HPDE6-E6E7 (cell line): ENCODE results near the gene CDH4.
"Not testable (repeated sequence)": the region's sequence is repeated elsewhere in the genome, so short reads cannot be mapped to it uniquely, and the experiment has no call there.

ENCODE experiments used
- DNase-seq: peaks from one replicate; pipeline ENCODE4 v3.0.0; 2011; ENCODE audit warnings: missing footprints; ENCODE audit errors: extremely low spot score

Gene CDH4

DNA sequence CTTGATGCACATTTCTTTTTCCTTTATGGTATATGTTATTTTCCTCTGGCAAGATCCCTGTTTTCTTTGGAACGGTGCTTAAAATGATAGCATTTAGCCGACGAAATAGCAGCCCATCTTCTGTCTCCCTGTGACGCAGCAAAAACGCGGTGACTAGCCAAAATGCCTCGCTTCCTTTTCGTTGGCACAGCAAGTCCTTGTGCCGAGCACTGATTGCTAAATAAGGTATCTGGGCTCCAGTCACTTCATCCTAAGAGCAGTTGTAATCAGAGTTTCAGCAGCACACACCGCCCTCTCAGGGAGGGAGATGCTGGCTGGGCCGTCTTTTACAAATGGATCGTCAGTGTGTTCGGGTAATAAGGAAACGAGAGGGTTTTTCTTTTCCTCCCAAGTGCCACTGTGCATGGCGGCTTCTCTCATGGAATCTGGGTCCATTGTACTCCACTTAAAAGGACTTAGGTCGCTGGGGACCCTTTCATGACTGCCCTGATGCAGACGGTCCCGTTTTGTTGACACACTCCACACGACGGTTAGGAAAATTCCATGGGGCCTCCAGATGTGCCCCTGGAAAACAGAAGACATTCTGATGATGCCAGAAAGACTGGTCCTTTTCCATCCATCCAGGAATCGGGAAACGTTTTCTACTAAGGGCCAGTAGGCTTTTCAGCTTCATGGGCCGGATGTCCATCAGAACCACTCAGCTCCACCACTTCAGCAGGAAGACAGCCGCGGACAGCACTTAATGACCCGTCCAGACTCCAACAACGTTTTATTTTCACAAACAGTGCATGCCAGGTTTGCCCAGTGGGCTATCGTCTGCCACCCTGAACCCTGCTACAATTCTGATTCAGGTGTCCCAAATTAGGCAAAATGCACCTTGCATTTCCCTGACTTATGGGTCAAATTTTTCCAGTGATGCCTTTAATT, 185.5 kb downstream of the CDH4 start:
- DNase-seq, result no peak

DNA sequence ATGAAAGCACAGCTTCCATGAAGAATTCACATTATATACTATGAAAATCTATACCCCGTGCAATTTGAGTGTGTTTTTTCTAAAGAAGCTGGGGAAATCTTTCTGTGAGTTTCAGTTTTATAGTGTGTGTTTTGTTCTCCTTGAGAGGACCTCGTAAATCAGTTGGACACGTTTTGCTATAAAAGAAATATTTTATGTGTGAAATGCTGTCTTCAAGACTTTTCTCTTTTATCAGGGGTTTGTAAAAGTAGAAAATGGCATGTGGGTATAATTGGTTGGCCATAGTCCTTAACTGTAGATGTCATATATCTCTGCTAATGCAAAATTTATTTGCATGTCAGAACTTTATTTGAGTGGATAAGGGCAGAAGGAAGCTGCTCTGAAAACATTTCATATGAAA, 186.2 kb downstream of the CDH4 start:
- no peak for DNase-seq

DNA sequence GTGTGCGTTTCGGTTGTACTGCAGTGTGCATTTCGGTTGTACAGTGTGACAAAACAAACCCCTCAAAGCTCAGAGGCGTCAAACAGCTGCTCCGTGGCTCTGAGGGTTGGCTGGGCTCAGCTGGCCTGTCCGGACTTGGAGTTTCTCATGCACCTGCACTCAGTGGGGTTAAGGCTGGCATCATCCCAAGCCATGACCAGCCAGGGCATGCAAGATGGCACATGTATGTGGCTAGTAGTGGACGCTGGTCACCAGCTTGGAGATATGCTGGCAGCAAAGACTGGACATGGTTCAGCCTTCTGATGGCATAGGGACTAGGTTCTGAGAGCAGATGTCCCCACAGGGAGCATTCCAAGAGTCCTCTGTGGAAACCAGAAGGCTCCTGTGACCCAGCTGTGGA, 187.2 kb downstream of the CDH4 start:
- DNase-seq, result no peak

DNA sequence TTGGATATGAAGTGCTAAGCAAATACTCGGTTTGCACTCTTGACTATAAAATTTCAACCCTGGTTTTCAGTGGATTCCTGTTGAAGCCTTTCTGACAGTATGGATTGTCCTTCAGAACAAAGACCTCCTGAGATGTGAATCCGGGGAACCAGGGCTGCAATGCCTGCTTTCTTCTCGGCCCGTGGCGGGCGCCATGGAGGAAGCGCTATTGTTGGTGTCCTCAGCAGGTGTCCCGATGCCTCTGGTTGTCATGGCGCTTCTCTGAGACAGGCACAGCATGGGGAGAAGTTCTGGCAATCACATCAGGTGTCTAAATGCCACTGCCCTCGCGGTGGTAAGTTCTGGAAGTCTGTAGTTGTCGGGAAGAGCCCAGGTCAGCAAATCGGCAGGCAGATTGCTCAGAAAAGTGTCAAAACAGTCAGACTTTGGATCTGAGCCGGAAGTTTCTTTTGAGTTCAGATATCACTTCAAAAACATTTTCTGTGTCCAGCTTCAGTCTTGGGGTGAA, 188.5 kb downstream of the CDH4 start:
- no peak for DNase-seq

DNA sequence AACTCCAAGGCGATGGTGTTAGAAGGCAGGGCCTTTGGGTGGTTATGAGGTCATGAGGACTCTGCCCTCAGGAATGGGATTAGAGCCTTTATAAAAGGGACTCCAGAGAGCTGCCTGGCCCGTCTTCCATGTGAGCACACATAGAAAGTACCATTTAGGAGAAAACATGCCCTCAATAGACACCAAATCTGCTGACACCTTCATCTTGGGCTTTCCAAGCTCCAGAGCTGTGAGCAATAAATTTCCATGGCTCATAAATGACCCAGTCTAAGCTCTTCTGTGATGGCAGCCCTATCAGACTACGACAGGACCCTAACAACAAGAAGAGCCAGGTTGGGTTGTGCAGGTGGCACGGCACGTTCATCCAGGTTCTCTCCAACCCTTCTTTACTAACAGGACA, 189.5 kb downstream of the CDH4 start:
- no peak for DNase-seq

DNA sequence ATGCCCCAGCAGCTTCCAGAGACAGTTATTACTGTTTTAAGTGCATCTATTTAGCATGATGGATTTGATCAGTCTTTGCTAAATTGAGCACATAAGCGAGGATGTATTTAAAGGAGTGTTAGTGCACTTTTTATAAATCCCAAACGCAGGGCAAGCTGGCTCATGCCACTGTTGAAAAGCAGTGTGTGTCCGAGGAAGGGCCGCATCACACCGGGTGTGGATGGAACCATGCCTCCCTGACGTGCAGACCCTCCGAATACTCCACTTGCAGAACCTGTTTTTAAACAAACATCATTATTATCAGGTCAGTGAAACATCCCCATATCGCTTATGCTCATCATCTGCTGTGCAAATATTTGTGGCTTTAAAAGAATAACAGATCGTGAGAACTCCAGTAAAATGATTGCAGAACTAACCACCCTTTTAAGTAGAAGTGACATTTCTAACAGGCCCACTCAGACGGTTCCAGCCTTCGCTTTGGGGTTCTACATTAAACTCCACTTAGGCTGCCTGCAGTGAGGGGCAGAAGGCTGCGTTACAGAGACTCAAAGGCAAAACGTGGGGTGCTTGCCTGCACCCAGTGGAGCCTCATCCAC, 190.1 kb downstream of the CDH4 start:
- no peak for DNase-seq

DNA sequence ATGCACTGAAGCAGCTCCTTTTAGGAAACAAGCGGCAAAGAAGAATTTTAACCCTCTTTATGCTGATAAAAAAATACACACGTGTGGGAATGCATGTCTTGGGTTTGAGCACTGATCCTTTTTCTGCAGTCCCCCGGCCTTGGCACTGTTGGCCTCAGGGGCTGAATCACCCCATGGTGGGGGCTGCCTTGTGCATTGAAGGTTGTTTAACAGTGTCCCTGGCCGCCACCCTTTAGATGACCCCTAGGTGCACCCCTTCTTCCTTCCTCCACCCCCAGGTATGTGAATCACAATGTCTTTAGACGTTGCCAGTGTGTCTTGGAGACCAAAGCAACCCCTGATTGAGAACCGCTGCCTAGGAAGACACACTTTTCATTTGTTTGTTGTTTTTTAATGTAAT, 190.7 kb downstream of the CDH4 start:
- DNase-seq, result no peak

DNA sequence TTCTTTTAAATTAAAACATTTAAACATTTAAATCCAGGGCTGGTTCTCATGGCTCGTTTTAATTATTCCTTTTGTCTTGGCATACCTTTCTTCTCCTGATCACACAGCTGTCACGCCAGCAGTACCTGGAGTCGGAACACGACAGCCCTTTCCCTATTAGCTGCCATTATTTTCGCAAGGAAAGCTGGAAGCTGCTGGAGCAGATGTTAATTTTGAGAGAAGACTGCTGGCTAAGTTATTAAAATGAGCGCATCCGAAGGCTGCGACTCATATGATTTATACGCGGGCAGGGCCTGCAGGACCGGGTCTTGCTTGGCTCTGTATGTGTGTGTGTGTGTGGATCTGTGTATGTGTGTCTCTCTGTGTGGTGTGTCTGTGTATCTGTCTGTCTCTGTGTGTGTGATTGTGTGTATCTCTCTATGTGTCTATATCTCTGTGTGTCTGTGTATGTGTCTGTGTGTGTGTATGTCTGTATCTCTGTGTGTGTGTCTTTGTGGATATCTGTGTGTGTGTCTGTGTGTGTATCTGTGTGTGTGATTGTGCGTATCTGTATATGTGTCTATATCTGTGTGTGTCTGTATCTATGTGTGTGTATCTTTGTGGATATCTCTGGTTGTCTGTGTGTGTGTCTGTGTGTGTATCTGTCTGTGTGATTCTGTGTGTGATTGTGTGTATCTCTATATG, 191.5 kb downstream of the CDH4 start:
- no peak for DNase-seq

DNA sequence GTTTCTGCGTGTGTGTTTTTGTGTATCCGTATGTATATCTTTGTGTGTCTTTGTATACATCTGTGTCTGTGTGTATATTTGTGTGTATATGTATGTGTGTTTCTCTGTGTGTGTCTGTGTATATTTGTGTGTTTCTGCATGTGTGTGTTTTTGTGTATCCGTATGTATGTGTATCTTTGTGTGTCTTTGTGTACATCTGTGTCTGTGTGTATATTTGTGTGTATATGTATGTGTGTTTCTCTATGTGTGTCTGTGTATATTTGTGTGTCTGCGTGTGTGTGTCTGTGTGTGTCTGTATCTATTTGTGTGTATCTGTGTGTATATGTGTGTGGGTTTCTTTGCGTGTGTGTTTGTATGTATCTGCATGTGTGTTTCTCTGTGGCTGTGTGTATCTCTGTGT, 192.6 kb downstream of the CDH4 start:
- DNase-seq, result no peak

DNA sequence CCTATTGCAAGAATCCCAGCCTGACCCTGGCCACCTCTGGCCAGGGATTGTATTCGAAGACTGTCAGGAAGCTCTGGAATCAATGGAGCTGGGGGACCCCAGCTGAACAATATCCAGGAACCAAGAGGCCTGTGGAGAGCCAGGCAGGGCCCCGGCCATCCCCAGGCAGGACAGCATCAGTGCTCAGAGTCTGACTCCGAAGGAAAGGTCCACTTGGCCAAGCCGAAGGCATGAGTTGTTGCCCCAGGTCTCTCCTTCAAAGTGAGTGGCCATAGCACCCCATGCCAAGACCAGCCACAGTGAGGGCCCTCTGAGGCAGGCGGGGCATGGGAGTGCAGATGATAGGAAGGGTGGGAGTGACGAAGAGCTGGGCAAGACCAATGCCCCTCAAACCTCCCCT, 193.1 kb downstream of the CDH4 start:
- no peak for DNase-seq

DNA sequence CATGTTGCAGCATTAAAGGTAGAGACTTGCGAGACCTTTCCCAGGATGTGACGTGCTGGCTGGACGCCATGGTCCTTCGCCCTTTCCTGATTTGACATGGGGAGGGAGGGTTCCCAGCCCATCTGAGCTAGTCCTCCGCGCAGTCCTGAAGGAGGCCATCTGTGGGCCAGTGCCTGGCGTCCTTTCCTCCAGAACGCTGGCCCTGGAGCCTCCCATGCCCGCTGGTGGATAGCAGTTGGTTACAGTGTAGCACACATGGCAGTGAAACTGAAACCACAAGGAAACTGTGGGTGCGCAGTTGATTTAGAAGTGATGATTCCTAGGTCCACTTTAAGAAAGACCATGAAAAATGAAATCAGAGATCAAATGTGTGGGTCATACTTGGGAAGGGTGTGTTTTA, 193.7 kb downstream of the CDH4 start:
- DNase-seq, result no peak

DNA sequence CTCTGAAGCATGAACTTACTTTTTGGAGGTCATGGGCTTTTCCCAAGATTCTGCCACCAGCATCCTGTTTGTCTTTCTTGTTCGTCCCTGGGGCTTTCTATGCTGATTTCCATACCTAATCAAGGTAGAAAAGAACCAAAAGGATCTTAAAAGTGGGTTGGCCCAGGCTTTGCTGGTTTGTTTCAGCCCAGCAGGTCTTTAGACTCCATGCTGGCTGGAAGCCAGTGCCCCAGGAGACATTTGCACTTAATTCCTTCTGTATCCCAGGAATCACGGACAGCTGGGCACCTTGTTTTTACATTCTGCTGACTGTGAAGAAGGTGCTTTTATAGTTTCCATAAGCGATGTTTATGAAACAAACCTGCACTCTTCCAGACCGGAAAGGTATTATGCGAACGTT, 195.9 kb downstream of the CDH4 start:
- DNase-seq, result no peak

DNA sequence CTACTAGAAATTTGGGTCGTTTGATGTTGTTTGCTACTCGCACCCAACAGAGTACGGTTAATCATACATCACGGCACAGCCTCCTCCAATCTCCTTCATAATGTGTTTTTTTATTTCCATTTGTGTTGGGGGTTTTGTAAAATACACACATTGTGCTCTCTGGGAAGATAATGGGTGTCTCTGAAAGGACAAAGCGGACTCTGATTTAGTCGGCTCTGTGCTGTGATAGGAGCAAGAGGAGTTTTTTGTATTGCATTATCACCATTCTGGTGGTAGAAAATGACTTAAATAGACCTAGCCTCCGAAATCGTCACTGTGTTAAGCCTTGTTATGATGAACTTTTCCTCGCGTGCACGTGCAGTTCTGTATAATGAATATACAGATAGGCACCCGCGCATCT, 196.3 kb downstream of the CDH4 start:
- DNase-seq, result no peak

DNA sequence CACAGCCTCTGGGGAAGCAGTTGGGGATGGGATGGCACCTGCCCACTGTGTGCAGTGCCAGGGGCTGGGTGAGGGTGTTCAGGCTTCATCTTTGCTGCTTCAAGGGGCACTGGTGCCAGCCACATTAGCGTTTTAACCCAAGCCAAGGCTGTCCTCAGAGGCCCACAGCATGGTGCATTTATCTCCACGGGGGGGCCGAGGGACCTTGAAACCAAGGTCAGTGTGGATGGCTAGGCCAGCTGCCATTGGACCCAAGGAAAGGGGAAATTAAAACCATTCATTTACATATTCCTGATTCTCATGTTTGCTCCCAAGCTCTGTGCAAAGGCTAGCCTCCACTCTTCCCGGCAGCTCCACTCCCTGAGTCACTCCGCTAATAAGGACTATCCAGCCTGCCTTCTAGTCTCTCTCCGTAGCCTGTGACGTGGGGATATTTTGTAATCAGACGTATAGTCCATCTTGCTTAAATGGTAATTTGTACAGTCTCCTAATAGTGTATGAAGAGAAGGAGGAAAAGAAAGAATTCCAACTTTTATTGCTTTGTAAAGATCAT, 197.1 kb downstream of the CDH4 start:
- DNase-seq, result no peak

DNA sequence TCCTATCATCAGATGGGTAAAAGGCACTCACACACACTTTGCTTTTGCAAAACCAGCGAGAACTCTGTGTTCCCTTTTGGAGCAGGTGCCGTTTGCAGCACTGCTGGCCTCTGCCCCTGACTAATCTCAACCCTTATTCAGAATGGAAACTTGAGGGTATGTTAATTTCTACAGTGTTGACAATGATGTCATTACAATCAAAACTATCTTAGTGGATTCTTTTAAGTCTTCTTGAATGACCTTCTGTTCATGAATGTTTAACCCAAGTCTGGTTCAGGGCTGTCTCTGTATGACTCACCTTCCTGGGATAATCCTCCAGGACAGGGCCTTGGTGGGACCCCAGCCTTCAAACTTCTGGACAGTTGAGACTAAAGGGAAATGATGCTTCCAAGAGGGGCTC, 197.9 kb downstream of the CDH4 start:
- DNase-seq, result no peak

DNA sequence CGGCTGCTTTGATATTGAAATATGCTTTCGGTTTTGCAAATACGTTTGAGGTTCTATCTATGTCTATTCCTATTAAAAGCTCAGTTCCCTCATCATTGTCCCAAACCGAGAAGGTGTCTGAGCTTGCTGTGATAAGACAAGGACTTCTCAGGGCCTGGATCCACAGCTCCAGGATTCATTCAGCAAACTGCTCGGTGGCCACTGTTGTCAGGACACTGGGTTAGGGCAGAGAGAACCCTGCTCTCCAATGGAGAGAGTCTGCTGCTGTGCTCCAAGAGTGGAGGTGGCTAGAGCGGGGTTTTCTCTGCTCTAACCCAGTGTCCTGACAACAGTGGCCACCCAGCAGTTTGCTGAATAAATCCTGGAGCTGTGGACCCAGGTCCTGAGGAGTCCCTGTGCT, 198.5 kb downstream of the CDH4 start:
- DNase-seq, result no peak

DNA sequence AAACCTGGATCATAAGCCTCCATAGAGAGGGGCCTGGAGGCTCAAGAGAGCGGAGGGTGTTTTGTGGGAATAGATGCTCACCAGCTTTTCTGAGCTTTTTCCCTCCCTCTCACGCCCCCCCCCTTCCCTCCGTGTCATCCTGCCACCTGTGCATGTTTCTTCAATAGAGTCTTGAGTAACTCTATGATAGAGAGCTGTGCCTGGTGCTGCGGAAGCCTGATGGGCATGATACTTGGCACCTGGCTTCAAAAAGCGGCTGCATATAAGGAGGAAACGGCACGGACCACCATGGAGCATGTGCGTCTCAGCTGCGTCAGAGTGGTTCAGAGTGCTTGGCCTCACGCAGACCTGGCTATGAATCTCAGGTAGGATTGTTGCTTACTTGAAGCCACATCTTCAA, 198.9 kb downstream of the CDH4 start:
- no peak for DNase-seq

DNA sequence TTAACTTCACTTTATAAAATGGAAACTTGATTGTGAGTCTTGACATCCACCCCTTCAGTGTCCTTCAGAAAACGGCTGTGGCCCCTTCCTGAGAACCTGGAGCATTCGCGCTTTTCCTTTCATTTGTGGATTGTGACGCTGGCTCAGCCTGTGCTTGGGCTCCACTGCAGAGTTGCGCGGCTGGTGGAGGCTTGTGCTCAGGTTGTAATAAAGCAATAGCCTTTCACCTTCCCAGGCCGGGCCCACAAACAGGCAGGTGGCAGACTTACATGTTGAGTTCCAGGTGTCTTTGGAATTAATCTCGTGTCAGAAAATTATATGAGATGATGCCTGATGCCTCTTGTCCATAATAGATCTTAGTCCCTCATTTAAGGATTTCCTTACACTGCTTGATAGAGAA, 199.9 kb downstream of the CDH4 start:
- DNase-seq, result no peak

DNA sequence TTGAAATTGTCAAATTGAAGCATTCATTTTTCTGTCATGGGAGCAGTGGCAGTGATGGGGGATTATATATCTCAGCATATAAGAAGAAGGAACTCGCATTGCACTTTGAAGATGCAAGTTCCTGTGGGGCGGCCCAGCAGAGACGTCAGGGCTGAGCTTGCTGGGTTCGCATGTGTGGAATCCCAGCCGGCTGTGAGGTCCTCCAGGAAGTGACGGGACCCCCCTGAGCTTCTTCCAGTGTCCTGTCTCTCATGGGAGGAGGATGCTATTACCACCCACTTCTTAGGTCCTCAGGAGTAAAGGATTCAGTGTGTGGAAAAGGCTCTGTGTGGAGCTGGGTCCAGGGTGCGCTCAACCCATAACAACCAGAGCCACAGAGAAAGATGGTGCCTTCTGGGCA, 201.2 kb downstream of the CDH4 start:
- no peak for DNase-seq

DNA sequence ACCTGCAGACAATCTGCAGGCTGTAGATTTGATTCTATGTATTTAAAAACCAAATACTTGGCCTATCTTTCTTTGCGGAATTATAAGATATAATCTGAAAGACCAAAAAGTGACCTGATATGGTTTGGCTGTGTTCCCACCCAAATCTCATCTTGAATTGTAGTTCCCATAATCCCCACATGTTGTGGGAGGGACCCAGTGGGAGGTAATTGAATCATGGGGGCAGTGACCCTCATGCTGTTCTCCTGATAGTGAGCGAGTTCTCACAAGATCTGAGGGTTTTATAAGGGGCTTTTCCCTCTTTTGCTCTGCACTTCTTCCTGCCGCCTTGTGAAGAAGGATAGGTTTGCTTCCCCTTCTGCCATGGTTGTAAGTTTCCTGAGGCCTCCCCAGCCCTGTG, 201.6 kb downstream of the CDH4 start:
- not testable (repeated sequence) for DNase-seq

DNA sequence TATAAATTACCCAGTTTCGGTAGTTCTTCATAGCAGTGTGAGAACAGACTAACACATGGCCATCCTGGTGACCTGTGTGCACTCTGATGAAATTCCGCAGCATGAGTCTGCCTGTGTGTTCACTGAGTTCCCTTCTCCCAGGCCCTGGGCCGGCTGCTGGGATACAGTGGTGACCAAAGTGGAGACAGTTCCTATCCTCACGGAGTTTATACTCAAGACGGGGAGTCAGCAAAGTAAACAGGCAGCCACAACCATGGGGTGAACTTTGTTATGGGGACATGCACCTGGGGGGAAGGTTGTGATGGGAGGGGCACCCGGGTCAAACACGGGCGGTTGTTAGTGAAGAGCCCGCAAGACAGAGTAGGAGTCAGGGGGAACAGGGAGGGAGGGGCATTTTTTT, 202.0 kb downstream of the CDH4 start:
- DNase-seq, result no peak

DNA sequence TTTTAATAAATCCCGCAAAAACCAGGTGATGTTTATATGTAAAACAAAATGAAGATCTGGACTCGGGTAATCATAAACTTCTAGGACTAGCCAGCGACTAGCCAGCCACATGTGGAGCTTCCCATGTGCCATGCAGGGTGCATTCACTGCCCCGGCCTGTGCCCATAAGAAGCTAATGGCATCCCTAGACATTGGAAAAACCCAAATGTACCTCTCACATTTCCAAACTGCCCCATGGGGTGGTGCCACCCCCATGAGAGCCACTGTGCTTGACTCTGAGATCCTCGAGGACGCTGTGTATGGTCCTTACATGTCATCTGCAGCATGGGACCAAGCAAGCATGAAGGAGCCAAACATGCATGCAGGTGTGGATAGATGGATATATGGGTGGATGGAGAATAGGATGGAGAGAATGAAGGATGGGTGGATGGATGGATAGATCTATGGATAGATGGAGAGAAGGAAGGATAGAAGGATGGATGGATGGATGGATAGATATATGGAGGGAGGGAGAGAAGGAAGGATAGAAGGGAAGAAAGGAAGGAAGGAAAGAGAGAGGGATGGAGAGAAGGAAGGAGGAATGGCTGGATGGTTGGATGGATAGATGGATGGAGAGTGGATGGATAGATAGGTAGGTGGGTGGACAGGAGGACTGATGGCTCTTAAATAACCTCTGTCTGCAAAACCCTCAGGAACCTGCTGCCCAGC, 203.6 kb downstream of the CDH4 start:
- DNase-seq, result no peak
